Measurements from ENCODE around the gene LRRC2.

- TF ChIP-seq POLR2A (IDR thresholded peaks at IDR 0.05; ENCODE audit: low read length) (no peak), GATA1 (IDR thresholded peaks at IDR 0.05; ENCODE audit: low read depth, low read length) (no peak)
Observed at GRCh38 chr3:46537316-46537715, 28.8 kb downstream of the LRRC2 start.

All from erythroblast (primary cell).